Fibroblast of gingiva (primary cell): ENCODE data around the gene GOLGA6L9.
"Not testable (repeated sequence)": the region's sequence is repeated elsewhere in the genome, so short reads cannot be mapped to it uniquely, and the experiment has no call there.

Source experiments
- DNase-seq: peaks from one replicate; pipeline ENCODE4 v3.0.0-alpha.2; 2011; ENCODE audit warnings: low read depth

GOLGA6L9 gene

GRCh38 chr15:82429693-82430092 is at the start of gene GOLGA6L9:
GOLGA6L9 (plus strand) TSS chr15:82429816; CDS start chr15:82430080, 264 bp downstream.
- not testable (repeated sequence) for DNase-seq

- DNase-seq: not testable (repeated sequence)
These were observed 48.2 kb upstream of the GOLGA6L9 start for GRCh38 chr15:82381330-82381955.

GRCh38 chr15:82387209-82387608 is 42.4 kb upstream of the GOLGA6L9 start:
- DNase-seq: not testable (repeated sequence)

- DNase-seq: not testable (repeated sequence)
These were observed 39.5 kb upstream of the GOLGA6L9 start for GRCh38 chr15:82390152-82390551.

GRCh38 chr15:82392077-82392476 is 37.5 kb upstream of the GOLGA6L9 start:
- DNase-seq: not testable (repeated sequence)

GRCh38 chr15:82393671-82394070 is 35.9 kb upstream of the GOLGA6L9 start:
- DNase-seq: no peak

GRCh38 chr15:82395788-82396187 is 33.8 kb upstream of the GOLGA6L9 start:
- peak; percentile 9 for DNase-seq

- no peak for DNase-seq
These were observed 31.8 kb upstream of the GOLGA6L9 start for GRCh38 chr15:82397817-82398216.

- DNase-seq: no peak
These were observed 30.8 kb upstream of the GOLGA6L9 start for GRCh38 chr15:82398785-82399184.

GRCh38 chr15:82399366-82400103 is 30.1 kb upstream of the GOLGA6L9 start:
- DNase-seq: not testable (repeated sequence)

GRCh38 chr15:82401918-82402317 is 27.7 kb upstream of the GOLGA6L9 start:
- not testable (repeated sequence) for DNase-seq

GRCh38 chr15:82402341-82402740 is 27.3 kb upstream of the GOLGA6L9 start:
- DNase-seq: not testable (repeated sequence)

- not testable (repeated sequence) for DNase-seq
These were observed 23.4 kb upstream of the GOLGA6L9 start for GRCh38 chr15:82406211-82406610.

- DNase-seq: not testable (repeated sequence)
These were observed 19.3 kb upstream of the GOLGA6L9 start for GRCh38 chr15:82410306-82410705.

- not testable (repeated sequence) for DNase-seq
These were observed 18.0 kb upstream of the GOLGA6L9 start for GRCh38 chr15:82411595-82411994.

GRCh38 chr15:82414525-82415191 is 15.0 kb upstream of the GOLGA6L9 start:
- peak; percentile 19 for DNase-seq

GRCh38 chr15:82420516-82420915 is 9.1 kb upstream of the GOLGA6L9 start:
- DNase-seq: not testable (repeated sequence)

GRCh38 chr15:82420966-82421365 is 8.7 kb upstream of the GOLGA6L9 start:
- not testable (repeated sequence) for DNase-seq

- DNase-seq: not testable (repeated sequence)
These were observed 2.5 kb upstream of the GOLGA6L9 start for GRCh38 chr15:82427117-82427516.

- not testable (repeated sequence) for DNase-seq
These were observed 15.8 kb downstream of the GOLGA6L9 start for GRCh38 chr15:82445420-82445819.

- DNase-seq: not testable (repeated sequence)
These were observed 27.7 kb downstream of the GOLGA6L9 start for GRCh38 chr15:82457336-82457735.

GRCh38 chr15:82465629-82466028 is 36.0 kb downstream of the GOLGA6L9 start:
- DNase-seq: not testable (repeated sequence)

- DNase-seq: not testable (repeated sequence)
These were observed 38.6 kb downstream of the GOLGA6L9 start for GRCh38 chr15:82468205-82468604.
